GM18873 (cell line): Measurements from ENCODE around the gene SPTB.

Experiments
- ATAC-seq: cut with Tn5 transposase; IDR thresholded peaks from one replicate; pipeline ENCODE4 v1.9.1; 2021; ENCODE audit warnings: mild to moderate bottlenecking, moderate library complexity, moderate number of reproducible peaks; ENCODE audit not compliant: unreplicated experiment, low FRiP score

The SPTB gene

GRCh38 chr14:64702493-64703394 lies 177.0 kb downstream of the SPTB start:
- ATAC-seq = no peak

- no peak for ATAC-seq
These were observed 178.0 kb downstream of the SPTB start for GRCh38 chr14:64701660-64702059.

DNA sequence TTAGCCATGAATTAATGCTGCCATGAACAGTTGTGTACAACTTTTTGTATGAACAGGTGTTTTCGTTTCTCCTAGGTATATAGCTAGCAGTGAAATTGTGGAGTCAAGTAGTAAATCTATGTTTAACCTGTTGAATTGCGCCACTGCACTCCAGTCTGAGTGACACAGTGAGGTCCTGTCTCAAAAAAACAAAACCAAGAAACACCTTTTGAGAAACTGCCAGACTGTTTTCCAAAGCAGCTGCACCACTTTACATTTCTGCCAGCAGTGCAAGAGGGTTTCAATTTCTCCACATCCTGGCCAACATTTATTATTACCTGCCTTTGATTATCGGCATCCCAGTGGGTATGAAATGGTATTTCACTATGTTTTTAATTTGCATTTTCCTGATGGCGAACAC lies 178.8 kb downstream of the SPTB start:
- ATAC-seq = no peak

- no peak for ATAC-seq
These were observed 179.4 kb downstream of the SPTB start for GRCh38 chr14:64700290-64700689.

DNA sequence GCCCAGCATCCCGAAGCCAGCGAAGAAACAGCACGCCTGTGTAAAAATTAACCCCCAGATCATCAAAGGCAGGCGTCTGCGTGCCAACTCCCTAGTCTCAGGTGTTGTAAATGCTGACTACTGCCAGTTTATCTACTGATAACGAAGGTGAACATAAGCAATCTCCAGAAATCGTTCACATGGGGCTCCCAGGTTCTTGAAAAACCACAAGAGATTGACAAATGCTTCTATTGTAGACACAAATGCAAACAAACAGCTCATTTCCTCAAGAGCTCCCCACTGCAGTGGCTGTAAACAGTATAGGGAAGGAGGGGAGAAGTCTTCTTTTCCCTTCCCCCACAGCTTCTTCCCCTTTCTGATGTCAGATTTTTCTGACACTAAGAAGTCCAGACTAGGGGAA lies 180.8 kb downstream of the SPTB start:
- no peak for ATAC-seq

GRCh38 chr14:64696355-64696857 lies 183.3 kb downstream of the SPTB start:
- ATAC-seq = no peak
